Bronchial epithelial cell (primary cell): Measurements from ENCODE around the gene SHQ1. TPM values are rescaled to one million over a fixed set of nuclear protein-coding genes. Genes with fewer than 3 reads are reported as not detected.

ENCODE experiments used
- DNase-seq: peaks from one replicate; pipeline ENCODE4 v3.0.0-alpha.2; 2010; ENCODE audit warnings: low read depth
- FAIRE-seq: peaks from 2 replicates; lab custom pipeline; 2011; peaks lifted over from hg19 to GRCh38; lab: Jason Lieb, UNC
- H3K27me3 ChIP-seq: 2 replicates; pipeline ENCODE4 v1.5.1; 2011; ENCODE audit warnings: low read length; ENCODE audit not compliant: control insufficient read depth, insufficient read depth
- H3K36me3 ChIP-seq: 2 replicates; pipeline ENCODE4 v1.5.1; 2011; ENCODE audit warnings: low read length; ENCODE audit not compliant: control insufficient read depth, insufficient read depth
- H3K4me3 ChIP-seq: 2 replicates; pipeline ENCODE4 v1.5.1; 2011; ENCODE audit warnings: mild to moderate bottlenecking, low read depth, low read length, control low read depth
- total RNA-seq: library from RNA; depleted of rRNA; stranded (reverse); fragments of >200 nt; gene quantifications from 2 replicates; pipeline ENCODE4 v1.2.1, GENCODE V29; 2014
- TF ChIP-seq, protein P1 (sequence below): IDR thresholded peaks from 2 replicates; pipeline ENCODE4 v1.5.1; 2011; ENCODE audit warnings: mild to moderate bottlenecking, moderate library complexity, low read length, control low read depth, inconsistent platforms; ENCODE audit not compliant: insufficient read depth, severe bottlenecking

Gene SHQ1
- total RNA-seq, 1 donor from 2014 or later = 17.6 TPM

GRCh38 chr3:72754582-72754981 is 93.7 kb downstream of the SHQ1 start:
- no peak overlapping the region for H3K4me3 ChIP-seq
- FAIRE-seq = no peak
- H3K36me3 ChIP-seq = peaks cover 1% of the 10 kb centered on the region
- DNase-seq = peak; percentile 94
- TF ChIP-seq, protein P1, sequence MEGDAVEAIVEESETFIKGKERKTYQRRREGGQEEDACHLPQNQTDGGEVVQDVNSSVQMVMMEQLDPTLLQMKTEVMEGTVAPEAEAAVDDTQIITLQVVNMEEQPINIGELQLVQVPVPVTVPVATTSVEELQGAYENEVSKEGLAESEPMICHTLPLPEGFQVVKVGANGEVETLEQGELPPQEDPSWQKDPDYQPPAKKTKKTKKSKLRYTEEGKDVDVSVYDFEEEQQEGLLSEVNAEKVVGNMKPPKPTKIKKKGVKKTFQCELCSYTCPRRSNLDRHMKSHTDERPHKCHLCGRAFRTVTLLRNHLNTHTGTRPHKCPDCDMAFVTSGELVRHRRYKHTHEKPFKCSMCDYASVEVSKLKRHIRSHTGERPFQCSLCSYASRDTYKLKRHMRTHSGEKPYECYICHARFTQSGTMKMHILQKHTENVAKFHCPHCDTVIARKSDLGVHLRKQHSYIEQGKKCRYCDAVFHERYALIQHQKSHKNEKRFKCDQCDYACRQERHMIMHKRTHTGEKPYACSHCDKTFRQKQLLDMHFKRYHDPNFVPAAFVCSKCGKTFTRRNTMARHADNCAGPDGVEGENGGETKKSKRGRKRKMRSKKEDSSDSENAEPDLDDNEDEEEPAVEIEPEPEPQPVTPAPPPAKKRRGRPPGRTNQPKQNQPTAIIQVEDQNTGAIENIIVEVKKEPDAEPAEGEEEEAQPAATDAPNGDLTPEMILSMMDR = no peak
- no peaks in the 10 kb centered on the region for H3K27me3 ChIP-seq

DNA sequence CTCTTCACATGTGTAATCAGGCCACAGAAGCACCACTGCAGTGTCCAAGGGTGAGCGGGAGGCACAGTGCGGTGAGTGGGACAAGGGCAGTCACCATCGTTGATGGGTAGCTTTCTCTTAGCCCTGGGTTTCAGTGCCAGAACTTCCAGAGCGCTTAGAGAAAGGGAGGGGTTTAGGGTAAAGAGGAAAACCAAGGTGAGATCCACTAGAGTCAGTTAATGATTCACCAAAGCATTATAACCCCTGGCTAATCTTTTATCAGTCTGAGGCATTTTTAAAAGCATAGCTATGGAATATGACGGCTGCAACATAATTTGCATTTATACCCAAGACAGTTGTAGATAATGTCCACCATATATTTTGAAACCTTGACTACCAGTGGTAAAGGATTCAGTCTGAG is 94.8 kb downstream of the SHQ1 start:
- Histone ChIP-seq H3K36me3 (peaks cover 1% of the 10 kb centered on the region), H3K27me3 (no peaks in the 10 kb centered on the region), H3K4me3 (no peak overlapping the region)
- no peak for DNase-seq
- FAIRE-seq = no peak
- TF ChIP-seq, protein P1 = no peak

DNA sequence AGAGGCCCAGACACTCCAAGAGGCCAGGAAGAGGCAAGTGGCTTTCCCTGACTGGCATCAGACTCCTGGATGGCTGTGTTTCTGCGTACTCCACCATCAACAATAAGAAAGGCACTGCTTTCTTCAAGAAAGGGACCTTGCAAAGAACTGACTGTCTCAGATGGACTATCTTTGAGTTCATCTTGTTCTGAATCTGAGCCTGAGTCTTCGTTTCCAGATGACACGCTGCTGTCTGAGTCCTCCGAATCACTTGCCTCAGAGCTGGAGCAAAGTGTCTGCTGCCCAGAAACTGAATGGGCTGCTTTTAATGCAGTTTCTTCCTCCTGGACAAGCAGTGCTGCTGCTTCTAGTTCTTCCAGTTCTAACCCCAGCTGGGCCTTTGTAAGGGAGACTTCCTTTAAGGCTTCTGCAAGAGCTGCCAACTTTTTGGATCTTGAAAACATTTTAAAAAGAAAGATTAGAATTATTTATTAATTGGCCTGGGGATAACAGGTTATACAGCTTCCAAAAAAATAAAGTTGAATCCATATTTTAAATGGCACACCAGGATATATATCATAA is 97.8 kb downstream of the SHQ1 start:
- Histone ChIP-seq H3K4me3 (no peak overlapping the region), H3K27me3 (no peaks in the 10 kb centered on the region), H3K36me3 (peaks cover 1% of the 10 kb centered on the region)
- no peak for FAIRE-seq
- DNase-seq = no peak
- TF ChIP-seq, protein P1 = no peak

- peaks cover 1% of the 10 kb centered on the region for H3K36me3 ChIP-seq
- DNase-seq (no peak), FAIRE-seq (no peak)
- TF ChIP-seq, protein P1 = no peak
- no peak overlapping the region for H3K4me3 ChIP-seq
- no peaks in the 10 kb centered on the region for H3K27me3 ChIP-seq
These were observed 99.6 kb downstream of the SHQ1 start for GRCh38 chr3:72748659-72749058.

DNA sequence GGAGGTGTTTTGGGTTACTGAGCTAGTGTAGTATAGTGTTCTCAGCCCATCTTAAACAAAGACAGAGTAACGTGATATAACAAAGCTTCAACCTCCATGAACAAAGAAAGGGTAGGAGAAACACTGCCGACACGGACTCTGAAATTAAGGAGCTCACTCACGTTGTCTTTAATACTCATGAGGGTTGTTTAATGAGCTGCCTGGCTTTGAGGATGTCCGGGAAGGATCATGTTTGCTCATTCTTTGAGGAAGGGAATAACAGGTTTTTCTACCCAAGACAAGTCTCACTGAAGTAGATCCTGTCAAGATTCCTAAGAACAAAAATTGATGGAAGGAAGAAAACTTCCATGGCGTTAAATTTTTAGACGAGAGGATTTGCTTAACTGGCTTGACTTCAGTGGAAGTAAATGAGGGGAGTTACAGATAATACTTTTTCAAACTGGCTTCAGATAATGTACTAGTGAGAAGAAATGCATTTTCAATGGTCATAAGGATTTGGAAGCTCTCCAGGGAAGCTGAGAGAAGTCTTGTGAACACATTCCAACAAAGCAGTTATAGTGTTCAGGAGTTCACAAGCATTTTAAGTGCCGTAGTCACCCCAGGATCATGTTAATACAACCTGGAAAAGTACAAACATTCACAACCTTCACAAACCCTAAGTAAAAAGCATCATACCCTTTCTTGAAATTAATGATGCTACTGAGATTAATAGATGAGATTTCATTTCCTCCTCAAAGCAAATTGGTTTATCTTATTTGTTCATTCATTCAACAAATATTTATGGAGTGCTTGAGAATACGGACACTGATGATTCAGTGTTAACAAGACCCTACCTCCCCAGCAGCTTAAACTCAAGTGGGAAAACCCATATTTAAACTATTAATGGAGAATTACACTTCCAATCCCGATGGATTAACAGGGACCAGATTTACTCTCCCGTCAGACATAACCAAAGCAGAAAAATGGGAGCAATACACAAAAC is 101.5 kb downstream of the SHQ1 start:
- H3K27me3 ChIP-seq = no peaks in the 10 kb centered on the region
- FAIRE-seq = no peak
- peak; percentile 47 for DNase-seq
- no peak overlapping the region for H3K4me3 ChIP-seq
- TF ChIP-seq, protein P1 = no peak
- peaks cover 1% of the 10 kb centered on the region for H3K36me3 ChIP-seq
